ENCODE data around the gene POLR2B. TPM values are rescaled to one million over a fixed set of nuclear protein-coding genes. Genes with fewer than 3 reads are reported as not detected.
A peak's percentile ranks its signal among the peaks of the same experiment; 100 is the strongest.

The POLR2B gene
- total RNA-seq, 2 experiments from 2014 or later = 113 to 117 TPM

- ChIA-PET CTCF (interaction anchor here (0.9 to 2.2 kb wide), 2 partner anchors 12 to 13 kb away, joined by 3 to 6 read pairs; no protein-coding TSS in a partner anchor), POLR2A (no interaction called here)
- peaks cover 35% of the 10 kb centered on the region for H3K4me1 Mint-ChIP-seq
- DNase-seq = no peak
- H3K27ac Mint-ChIP-seq = no peak overlapping the region
- H3K4me3 Mint-ChIP-seq = no peak overlapping the region
- peaks cover 56% of the 10 kb centered on the region for H3K36me3 Mint-ChIP-seq (ENCODE audit: low read depth)
- H3K27me3 Mint-ChIP-seq = no peaks in the 10 kb centered on the region
- peaks cover 14% of the 10 kb centered on the region for H3K9me3 Mint-ChIP-seq
Observed at GRCh38 chr4:56972389-56972788, 6.3 kb upstream of the POLR2B start.

GRCh38 chr4:56972809-56973208 is 5.9 kb upstream of the POLR2B start:
- Mint-ChIP-seq H3K9me3 (peaks cover 14% of the 10 kb centered on the region), H3K36me3 (ENCODE audit: low read depth) (peaks cover 59% of the 10 kb centered on the region), H3K4me3 (no peak overlapping the region), H3K4me1 (peaks cover 35% of the 10 kb centered on the region), H3K27me3 (no peaks in the 10 kb centered on the region), H3K27ac (no peak overlapping the region)
- POLR2A ChIA-PET = no interaction called here
- CTCF ChIA-PET = interaction anchor here (2.2 kb wide), 1 partner anchor 12 kb away, joined by 6 read pairs; no protein-coding TSS in a partner anchor
- DNase-seq = no peak

GRCh38 chr4:56973336-56973735 is 5.4 kb upstream of the POLR2B start:
- H3K9me3 Mint-ChIP-seq = peaks cover 14% of the 10 kb centered on the region
- ChIA-PET POLR2A (no interaction called here), CTCF (interaction anchor here (0.7 kb wide), 1 partner anchor 54 kb away, joined by 4 read pairs; no protein-coding TSS in a partner anchor)
- no peak overlapping the region for H3K4me3 Mint-ChIP-seq
- H3K27ac Mint-ChIP-seq = no peak overlapping the region
- H3K4me1 Mint-ChIP-seq = peaks cover 35% of the 10 kb centered on the region
- no peak for DNase-seq
- no peaks in the 10 kb centered on the region for H3K27me3 Mint-ChIP-seq
- H3K36me3 Mint-ChIP-seq (ENCODE audit: low read depth) = peaks cover 59% of the 10 kb centered on the region

- no peak for DNase-seq
- H3K4me1 Mint-ChIP-seq = peaks cover 49% of the 10 kb centered on the region
- ChIA-PET POLR2A (no interaction called here), CTCF (interaction anchor here (1.6 to 2.8 kb wide), 4 partner anchors 11 to 540 kb away, joined by 4 to 10 read pairs (median 6); partner anchors contain the start of genes PAICS, PPAT and REST)
- H3K27ac Mint-ChIP-seq = peak overlapping the region; percentile 81
- H3K27me3 Mint-ChIP-seq = no peaks in the 10 kb centered on the region
- H3K4me3 Mint-ChIP-seq = peak overlapping the region; percentile 99
- peaks cover 57% of the 10 kb centered on the region for H3K36me3 Mint-ChIP-seq (ENCODE audit: low read depth)
- H3K9me3 Mint-ChIP-seq = peaks cover 14% of the 10 kb centered on the region
Observed at GRCh38 chr4:56976283-56976836, 2.3 kb upstream of the POLR2B start.

- peaks cover 52% of the 10 kb centered on the region for H3K4me1 Mint-ChIP-seq
- no peaks in the 10 kb centered on the region for H3K27me3 Mint-ChIP-seq
- peaks cover 14% of the 10 kb centered on the region for H3K9me3 Mint-ChIP-seq
- ChIA-PET POLR2A (interaction anchor here (1.3 to 2.2 kb wide), 2 partner anchors 11 to 69 kb away, joined by 3 to 18 read pairs; partner anchors contain the start of gene REST), CTCF (interaction anchor here (1.1 to 2.8 kb wide), 6 partner anchors 11 to 540 kb away, joined by 4 to 10 read pairs (median 5); partner anchors contain the start of genes PAICS, PPAT and REST)
- peak; percentile 49 for DNase-seq
- peaks cover 59% of the 10 kb centered on the region for H3K36me3 Mint-ChIP-seq (ENCODE audit: low read depth)
- H3K27ac Mint-ChIP-seq = peak overlapping the region; percentile 98
- peak overlapping the region; percentile 99 for H3K4me3 Mint-ChIP-seq
Observed at GRCh38 chr4:56976837-56977320, 1.8 kb upstream of the POLR2B start.

GRCh38 chr4:56977321-56978012 is 1.2 kb upstream of the POLR2B start, which contains the start of gene NOA1:
NOA1 (minus strand) TSS chr4:56977606; CDS start chr4:56977585, 21 bp downstream.
- H3K4me1 Mint-ChIP-seq = peaks cover 51% of the 10 kb centered on the region
- peak within 1 kb of the TSS; percentile 98 for H3K27ac Mint-ChIP-seq
- POLR2A ChIA-PET = interaction anchor here (0.8 to 2.2 kb wide), 4 partner anchors 11 to 590 kb away, joined by 3 to 18 read pairs (median 4); partner anchors contain the start of genes AASDH and REST
- CTCF ChIA-PET = interaction anchor here (0.9 to 2.8 kb wide), 7 partner anchors 11 to 541 kb away, joined by 4 to 10 read pairs (median 5); partner anchors contain the start of genes PAICS, PPAT and REST
- no peaks in the 10 kb centered on the region for H3K27me3 Mint-ChIP-seq
- peaks cover 10% of the 10 kb centered on the region for H3K9me3 Mint-ChIP-seq
- H3K36me3 Mint-ChIP-seq (ENCODE audit: low read depth) = peaks cover 54% of the 10 kb centered on the region
- H3K4me3 Mint-ChIP-seq = peak within 1 kb of the TSS; percentile 99
- DNase-seq = peak; percentile 98

GRCh38 chr4:56979421-56980072 is 851 bp downstream of the POLR2B start:
- ChIA-PET POLR2A (interaction anchor here (0.6 kb wide), 1 partner anchor 592 kb away, joined by 3 read pairs; the partner anchor contains the start of gene AASDH), CTCF (interaction anchor here (0.6 to 1.3 kb wide), 4 partner anchors 9 to 185 kb away, joined by 3 to 4 read pairs (median 3); no protein-coding TSS in a partner anchor)
- Mint-ChIP-seq H3K27me3 (no peaks in the 10 kb centered on the region), H3K9me3 (no peaks in the 10 kb centered on the region), H3K4me3 (peak overlapping the region; percentile 99), H3K27ac (peak overlapping the region; percentile 98), H3K36me3 (ENCODE audit: low read depth) (peaks cover 47% of the 10 kb centered on the region), H3K4me1 (peaks cover 42% of the 10 kb centered on the region)
- peak; percentile 58 for DNase-seq

- no peaks in the 10 kb centered on the region for H3K27me3 Mint-ChIP-seq
- peaks cover 48% of the 10 kb centered on the region for H3K36me3 Mint-ChIP-seq (ENCODE audit: low read depth)
- peak overlapping the region; percentile 27 for H3K27ac Mint-ChIP-seq
- ChIA-PET POLR2A (no interaction called here), CTCF (interaction anchor here (1.1 to 1.3 kb wide), 2 partner anchors 9 to 21 kb away, joined by 6 read pairs; no protein-coding TSS in a partner anchor)
- DNase-seq = no peak
- peak overlapping the region; percentile 99 for H3K4me3 Mint-ChIP-seq
- H3K4me1 Mint-ChIP-seq = peaks cover 35% of the 10 kb centered on the region
- H3K9me3 Mint-ChIP-seq = no peaks in the 10 kb centered on the region
Observed at GRCh38 chr4:56981795-56982201, 3.1 kb downstream of the POLR2B start.

- ChIA-PET POLR2A (no interaction called here), CTCF (no interaction called here)
- peaks cover 60% of the 10 kb centered on the region for H3K36me3 Mint-ChIP-seq (ENCODE audit: low read depth)
Observed at GRCh38 chr4:56986192-56986591, 7.5 kb downstream of the POLR2B start.

GRCh38 chr4:56986952-56987351 is 8.3 kb downstream of the POLR2B start:
- no peak overlapping the region for H3K27ac Mint-ChIP-seq
- H3K36me3 Mint-ChIP-seq (ENCODE audit: low read depth) = peaks cover 59% of the 10 kb centered on the region
- peaks cover 19% of the 10 kb centered on the region for H3K4me1 Mint-ChIP-seq
- H3K9me3 Mint-ChIP-seq = no peaks in the 10 kb centered on the region
- ChIA-PET CTCF (interaction anchor here (2.4 kb wide), 1 partner anchor 11 kb away, joined by 9 read pairs; no protein-coding TSS in a partner anchor), POLR2A (no interaction called here)
- H3K27me3 Mint-ChIP-seq = no peaks in the 10 kb centered on the region
- H3K4me3 Mint-ChIP-seq = no peak overlapping the region
- no peak for DNase-seq

More at GRCh38 chr4:56986192-56986591, 7.5 kb downstream of the POLR2B start:
- Mint-ChIP-seq H3K4me1 (peaks cover 25% of the 10 kb centered on the region), H3K27ac (no peak overlapping the region), H3K27me3 (no peaks in the 10 kb centered on the region), H3K9me3 (no peaks in the 10 kb centered on the region), H3K4me3 (no peak overlapping the region)
- no peak for DNase-seq

GRCh38 chr4:56990109-56990905 is 11.6 kb downstream of the POLR2B start:
- Mint-ChIP-seq H3K9me3 (no peaks in the 10 kb centered on the region), H3K4me3 (no peak overlapping the region), H3K36me3 (ENCODE audit: low read depth) (peaks cover 68% of the 10 kb centered on the region), H3K27me3 (no peaks in the 10 kb centered on the region), H3K4me1 (peaks cover 13% of the 10 kb centered on the region), H3K27ac (no peak overlapping the region)
- DNase-seq = no peak
- ChIA-PET POLR2A (no interaction called here), CTCF (interaction anchor here (0.7 to 2.0 kb wide), 3 partner anchors 8 to 239 kb away, joined by 3 to 6 read pairs (median 5); partner anchors contain the start of gene POLR2B)

Data from activated CD4-positive, alpha-beta T cell treated with anti-CD3 and anti-CD28 coated beads, Interleukin-2, amount 10 ng/mL, durations not matched to agents 7 days and 5 days (primary cell).